ENCODE data around the gene CATSPER4. TPM values are rescaled to one million over a fixed set of nuclear protein-coding genes. Genes with fewer than 3 reads are reported as not detected.

CATSPER4 gene
- total RNA-seq, 1 experiment from 2014 or later: not detected

- TF ChIP-seq CTCF (IDR thresholded peaks at IDR 0.05; ENCODE audit: unreplicated experiment): no peak
- Mint-ChIP-seq H3K36me3 (ENCODE audit: insufficient read depth, unreplicated experiment) (peaks cover 4% of the 10 kb centered on the region), H3K27me3 (ENCODE audit: unreplicated experiment) (peaks cover 39% of the 10 kb centered on the region), H3K4me3 (ENCODE audit: low read depth, unreplicated experiment) (no peak overlapping the region), H3K9me3 (ENCODE audit: low read depth, unreplicated experiment) (no peaks in the 10 kb centered on the region), H3K27ac (ENCODE audit: unreplicated experiment) (no peak overlapping the region), H3K4me1 (ENCODE audit: low read depth, unreplicated experiment) (no peaks in the 10 kb centered on the region)
- no peak for DNase-seq
- intact Hi-C loops (cut with micrococcal nuclease; ENCODE audit: unreplicated experiment): no loop called here
- BruUV-seq (replicated peaks): no TSS peak
- CTCF ChIA-PET: no interaction called here
These were observed 41.5 kb upstream of the CATSPER4 start for GRCh38 chr1:26148887-26149286.

- intact Hi-C loops (cut with micrococcal nuclease; ENCODE audit: unreplicated experiment): no loop called here
- H3K36me3 Mint-ChIP-seq (ENCODE audit: insufficient read depth, unreplicated experiment): no peaks in the 10 kb centered on the region
- CTCF ChIA-PET: no interaction called here
- no peak overlapping the region for H3K4me3 Mint-ChIP-seq (ENCODE audit: low read depth, unreplicated experiment)
- no peak for TF ChIP-seq CTCF (IDR thresholded peaks at IDR 0.05; ENCODE audit: unreplicated experiment)
- no peaks in the 10 kb centered on the region for H3K9me3 Mint-ChIP-seq (ENCODE audit: low read depth, unreplicated experiment)
- no peak for DNase-seq
- H3K27me3 Mint-ChIP-seq (ENCODE audit: unreplicated experiment): peaks cover 42% of the 10 kb centered on the region
- H3K27ac Mint-ChIP-seq (ENCODE audit: unreplicated experiment): no peak overlapping the region
- no TSS peak for BruUV-seq (replicated peaks)
- H3K4me1 Mint-ChIP-seq (ENCODE audit: low read depth, unreplicated experiment): no peaks in the 10 kb centered on the region
These were observed 36.4 kb upstream of the CATSPER4 start for GRCh38 chr1:26153966-26154532.

- no TSS peak for BruUV-seq (replicated peaks)
- no peak for TF ChIP-seq CTCF (IDR thresholded peaks at IDR 0.05; ENCODE audit: unreplicated experiment)
- Mint-ChIP-seq H3K27ac (ENCODE audit: unreplicated experiment) (no peak overlapping the region), H3K9me3 (ENCODE audit: low read depth, unreplicated experiment) (no peaks in the 10 kb centered on the region), H3K4me3 (ENCODE audit: low read depth, unreplicated experiment) (no peak overlapping the region), H3K4me1 (ENCODE audit: low read depth, unreplicated experiment) (no peaks in the 10 kb centered on the region), H3K36me3 (ENCODE audit: insufficient read depth, unreplicated experiment) (no peaks in the 10 kb centered on the region), H3K27me3 (ENCODE audit: unreplicated experiment) (peaks cover 35% of the 10 kb centered on the region)
- DNase-seq: no peak
- intact Hi-C loops (cut with micrococcal nuclease; ENCODE audit: unreplicated experiment): no loop called here
- CTCF ChIA-PET: no interaction called here
These were observed 35.7 kb upstream of the CATSPER4 start for GRCh38 chr1:26154750-26155149.

GRCh38 chr1:26155370-26156284 lies 34.8 kb upstream of the CATSPER4 start:
- peaks cover 27% of the 10 kb centered on the region for H3K27me3 Mint-ChIP-seq (ENCODE audit: unreplicated experiment)
- H3K4me1 Mint-ChIP-seq (ENCODE audit: low read depth, unreplicated experiment): no peaks in the 10 kb centered on the region
- no TSS peak for BruUV-seq (replicated peaks)
- TF ChIP-seq CTCF (IDR thresholded peaks at IDR 0.05; ENCODE audit: unreplicated experiment): no peak
- H3K36me3 Mint-ChIP-seq (ENCODE audit: insufficient read depth, unreplicated experiment): no peaks in the 10 kb centered on the region
- no peaks in the 10 kb centered on the region for H3K9me3 Mint-ChIP-seq (ENCODE audit: low read depth, unreplicated experiment)
- CTCF ChIA-PET: no interaction called here
- intact Hi-C loops (cut with micrococcal nuclease; ENCODE audit: unreplicated experiment): no loop called here
- no peak for DNase-seq
- no peak overlapping the region for H3K4me3 Mint-ChIP-seq (ENCODE audit: low read depth, unreplicated experiment)
- H3K27ac Mint-ChIP-seq (ENCODE audit: unreplicated experiment): no peak overlapping the region

Data from Calu3 (cell line).